ENCODE measurements around the gene ENDOD1.

ENDOD1 gene

GRCh38 chr11:95175818-95176380 is 86.3 kb downstream of the ENDOD1 start:
- no peak for DNase-seq (ENCODE audit: low spot score)

Data from CD4-positive, alpha-beta T cell treated with Interleukin-15 for 4 hours (primary cell).